Stimulated activated CD4-positive, alpha-beta T cell treated with anti-CD3 and anti-CD28 coated beads, Interleukin-2, amount 100 ng/mL, for 4 hours (primary cell): ENCODE results near the gene FBXW7.
A peak's percentile ranks its signal among the peaks of the same experiment; 100 is the strongest.
"Not testable (repeated sequence)": the region's sequence is repeated elsewhere in the genome, so short reads cannot be mapped to it uniquely, and the experiment has no call there.

Experiments used
- DNase-seq: peaks from one replicate; pipeline ENCODE4 v3.0.0-alpha.2; 2020; ENCODE audit warnings: low read depth

Gene FBXW7

GRCh38 chr4:152535903-152536544, at the start of gene FBXW7:
TSS of gene FBXW7 (minus strand) at chr4:152536092. CDS start at chr4:152411803, 124,289 bp downstream.
- DNase-seq = peak; percentile 100

- DNase-seq = no peak
Observed at GRCh38 chr4:152585023-152585441, 49.1 kb upstream of the FBXW7 start.

- DNase-seq = no peak
Observed at GRCh38 chr4:152581536-152582160, 45.8 kb upstream of the FBXW7 start.

GRCh38 chr4:152579916-152580315, 44.0 kb upstream of the FBXW7 start:
- no peak for DNase-seq

GRCh38 chr4:152579107-152579764, 43.3 kb upstream of the FBXW7 start:
- no peak for DNase-seq

- no peak for DNase-seq
Observed at GRCh38 chr4:152578670-152579069, 42.8 kb upstream of the FBXW7 start.

GRCh38 chr4:152577708-152578396, 42.0 kb upstream of the FBXW7 start:
- no peak for DNase-seq

GRCh38 chr4:152575533-152575932, 39.6 kb upstream of the FBXW7 start:
- no peak for DNase-seq

- DNase-seq = no peak
Observed at GRCh38 chr4:152573861-152574260, 38.0 kb upstream of the FBXW7 start.

- DNase-seq = no peak
Observed at GRCh38 chr4:152572417-152573086, 36.7 kb upstream of the FBXW7 start.

- no peak for DNase-seq
Observed at GRCh38 chr4:152571770-152572169, 35.9 kb upstream of the FBXW7 start.

GRCh38 chr4:152571296-152571695, 35.4 kb upstream of the FBXW7 start:
- no peak for DNase-seq

GRCh38 chr4:152565333-152565732, 29.4 kb upstream of the FBXW7 start:
- DNase-seq = no peak

GRCh38 chr4:152564336-152564735, 28.4 kb upstream of the FBXW7 start:
- no peak for DNase-seq

- no peak for DNase-seq
Observed at GRCh38 chr4:152563209-152563608, 27.3 kb upstream of the FBXW7 start.

- no peak for DNase-seq
Observed at GRCh38 chr4:152559641-152560040, 23.7 kb upstream of the FBXW7 start.

GRCh38 chr4:152558396-152558795, 22.5 kb upstream of the FBXW7 start:
- DNase-seq = no peak

- no peak for DNase-seq
Observed at GRCh38 chr4:152556834-152557233, 20.9 kb upstream of the FBXW7 start.

GRCh38 chr4:152556283-152556682, 20.4 kb upstream of the FBXW7 start:
- DNase-seq = no peak

GRCh38 chr4:152554742-152555141, 18.9 kb upstream of the FBXW7 start:
- no peak for DNase-seq

GRCh38 chr4:152550687-152551086, 14.8 kb upstream of the FBXW7 start:
- not testable (repeated sequence) for DNase-seq

GRCh38 chr4:152545088-152545487, 9.2 kb upstream of the FBXW7 start:
- no peak for DNase-seq
